ENCODE measurements around the gene STX1A.
A peak's percentile ranks its signal among the peaks of the same experiment; 100 is the strongest.
"Not testable (repeated sequence)": the region's sequence is repeated elsewhere in the genome, so short reads cannot be mapped to it uniquely, and the experiment has no call there.

STX1A gene

DNA sequence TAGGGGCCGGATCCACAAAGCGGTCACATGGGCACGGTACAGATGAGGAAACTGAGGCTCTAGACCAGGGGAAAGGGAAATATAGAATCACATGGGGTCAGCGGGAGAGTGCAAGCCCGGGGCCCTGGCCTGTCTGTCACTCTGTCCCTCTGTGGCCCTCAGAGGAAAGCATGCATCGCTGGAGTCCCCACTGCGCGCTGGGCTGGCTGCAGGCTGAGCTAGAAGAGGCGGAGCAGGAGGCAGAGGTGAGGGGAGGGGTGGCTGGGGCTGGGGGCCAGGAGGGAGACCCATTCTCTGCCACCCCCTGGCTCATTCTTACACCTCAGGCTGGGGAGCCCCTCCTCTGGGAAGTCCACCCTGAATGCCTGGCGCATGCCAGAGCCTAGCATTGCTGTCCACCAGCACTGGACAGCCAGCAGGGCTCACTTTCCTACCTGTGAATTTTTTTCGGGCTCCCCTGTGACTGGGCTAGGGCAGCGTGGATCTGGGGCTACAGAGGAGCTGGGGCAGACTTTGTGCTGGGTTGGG is 49.5 kb downstream of the STX1A start:
- no peak overlapping the region for H3K4me3 ChIP-seq (ENCODE audit: low read length)
- no peak for TF ChIP-seq ZNF274 (IDR thresholded peaks at IDR 0.05; ENCODE audit: low read depth, low read length)

DNA sequence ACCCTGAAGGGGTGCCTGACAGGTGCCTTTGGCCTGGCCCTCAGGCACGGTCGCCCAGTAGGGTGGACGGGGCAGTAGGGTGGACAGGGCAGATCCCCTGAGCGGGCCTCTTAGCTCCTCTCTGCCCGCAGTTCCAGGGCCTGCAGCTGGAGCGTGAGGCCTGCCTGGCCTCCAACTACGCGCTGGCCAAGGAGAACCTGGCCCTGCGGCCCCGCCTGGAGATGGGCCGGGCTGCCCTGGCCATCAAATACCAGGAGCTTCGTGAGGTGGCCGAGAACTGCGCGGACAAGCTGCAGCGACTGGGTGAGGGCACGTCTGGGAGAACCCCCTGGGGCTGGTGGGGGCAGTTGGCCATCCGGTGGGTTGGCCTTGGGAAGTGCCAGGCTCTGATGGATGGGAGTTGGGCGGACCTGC is 50.2 kb downstream of the STX1A start:
- no peak overlapping the region for H3K4me3 ChIP-seq (ENCODE audit: low read length)
- no peak for TF ChIP-seq ZNF274 (IDR thresholded peaks at IDR 0.05; ENCODE audit: low read depth, low read length)

DNA sequence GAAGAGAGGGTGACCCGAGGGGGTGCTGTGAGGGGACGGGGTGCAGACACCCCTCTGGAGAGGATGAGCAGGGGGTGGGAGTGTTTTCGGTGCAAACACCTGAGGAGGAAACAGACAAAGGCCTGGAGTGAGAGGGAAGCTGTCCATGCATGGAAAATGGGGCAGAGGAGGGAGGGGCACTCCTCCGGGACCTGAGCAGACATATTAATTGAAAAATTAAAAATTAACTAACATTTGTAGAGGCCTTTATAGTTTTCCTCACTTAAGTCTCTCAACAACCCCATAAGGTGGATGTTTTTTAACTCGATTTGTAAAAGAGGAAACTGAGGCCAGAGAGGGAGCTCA is 50.6 kb downstream of the STX1A start:
- H3K4me3 ChIP-seq (ENCODE audit: low read length), result no peak overlapping the region
- TF ChIP-seq ZNF274 (IDR thresholded peaks at IDR 0.05; ENCODE audit: low read depth, low read length), result no peak

DNA sequence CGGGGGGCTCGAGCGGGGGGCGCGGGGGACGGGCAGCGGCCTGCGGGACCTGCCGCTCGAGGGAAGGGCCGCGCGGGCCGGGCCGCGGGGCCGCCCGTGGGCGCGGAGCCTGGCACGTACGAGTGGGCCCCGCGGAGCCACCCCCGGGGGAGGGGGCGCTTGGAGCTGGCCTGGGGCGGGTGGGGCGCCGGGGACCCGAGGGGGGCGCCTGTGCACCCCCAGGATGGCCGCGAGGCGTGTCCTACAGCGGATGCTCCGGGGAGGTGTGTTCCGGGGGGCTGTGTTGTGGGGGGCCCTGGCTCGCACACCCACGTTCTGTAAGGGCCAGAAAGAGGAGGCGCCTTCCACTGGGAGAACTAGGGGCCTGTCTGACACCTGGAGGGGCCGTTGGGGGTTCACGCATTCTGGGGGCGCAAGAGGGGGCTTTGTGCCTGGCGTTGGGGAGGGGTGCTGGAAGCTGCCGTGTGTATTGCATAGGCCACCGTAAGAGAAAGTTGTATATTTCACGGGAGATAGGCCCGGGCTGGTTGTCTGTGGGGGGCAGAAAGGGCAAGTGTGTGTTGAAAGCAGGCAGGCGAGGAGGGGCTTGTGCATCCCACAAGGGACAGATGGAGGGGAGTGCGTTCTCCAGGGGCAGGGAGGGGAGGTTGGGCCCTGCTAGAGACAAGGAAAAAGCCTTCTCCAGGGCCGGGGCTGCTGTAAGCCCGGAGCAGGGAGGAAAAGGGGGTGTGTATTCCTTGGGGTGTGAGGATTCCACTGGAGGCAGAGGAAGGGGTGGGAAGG is 51.2 kb downstream of the STX1A start:
- peak overlapping the region; percentile 35 for H3K4me3 ChIP-seq (ENCODE audit: low read length)
- no peak for TF ChIP-seq ZNF274 (IDR thresholded peaks at IDR 0.05; ENCODE audit: low read depth, low read length)

DNA sequence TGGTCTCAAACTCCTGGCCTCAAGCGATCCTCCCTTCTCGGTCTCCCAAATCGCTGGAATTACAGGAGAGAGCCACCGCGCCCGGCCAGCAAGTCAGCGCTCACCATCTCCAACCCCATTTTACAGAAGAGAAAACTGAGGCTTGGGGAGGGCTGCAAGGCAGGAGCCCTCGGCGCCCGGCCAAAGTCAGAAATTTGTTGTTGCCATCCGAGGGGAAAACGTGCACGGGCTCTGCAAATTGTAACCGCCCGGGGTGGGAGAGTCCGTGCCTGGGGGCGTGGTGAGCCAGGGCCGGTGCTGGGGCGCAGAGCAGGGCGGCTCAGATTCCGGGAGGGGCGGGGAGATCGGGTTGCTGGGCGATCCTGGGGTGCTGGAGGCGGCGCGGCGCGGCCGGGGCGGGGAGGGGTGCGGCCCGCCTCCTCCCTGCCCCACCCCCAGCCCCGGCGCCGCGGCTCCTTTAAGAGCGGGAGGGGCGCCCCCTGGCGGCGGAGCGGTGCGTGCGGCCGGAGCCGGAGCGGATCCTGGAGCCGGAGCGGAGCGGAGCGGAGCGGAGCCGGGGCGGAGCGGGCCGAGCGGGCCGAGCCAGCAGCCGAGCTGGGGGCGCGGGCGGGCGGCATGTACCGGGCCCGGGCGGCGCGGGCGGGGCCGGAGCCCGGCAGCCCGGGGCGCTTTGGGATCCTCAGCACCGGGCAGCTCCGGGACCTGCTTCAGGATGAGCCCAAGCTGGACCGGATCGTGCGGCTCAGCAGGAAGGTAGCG is 51.9 kb downstream of the STX1A start, which contains the start of gene VPS37D:
VPS37D (plus strand) TSS at position 488 of the 759 bp plus-strand sequence; CDS start at position 616, 128 bp downstream.
- peak within 1 kb of the TSS; percentile 35 for H3K4me3 ChIP-seq (ENCODE audit: low read length)

DNA sequence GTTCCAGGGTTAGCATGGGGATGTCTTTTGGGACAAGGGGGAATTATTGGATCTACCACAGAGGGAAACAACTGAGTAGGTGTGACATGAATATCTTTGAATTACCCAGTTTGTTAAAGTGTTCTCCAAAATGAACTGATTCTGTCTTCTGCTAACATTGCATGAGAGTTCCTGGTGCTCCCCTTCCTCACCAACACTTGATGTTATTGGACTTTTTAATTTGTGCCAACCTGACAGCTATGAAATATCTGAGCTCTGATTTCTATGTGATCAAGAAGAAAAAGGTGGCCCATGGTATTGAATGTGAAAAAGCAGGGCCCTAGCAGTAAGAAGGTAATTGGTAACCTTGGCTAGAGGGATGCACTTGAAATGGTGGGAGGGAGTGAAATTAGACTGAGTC is 56.4 kb downstream of the STX1A start:
- no peak for TF ChIP-seq ZNF274 (IDR thresholded peaks at IDR 0.05; ENCODE audit: low read depth, low read length)
- no peak overlapping the region for H3K4me3 ChIP-seq (ENCODE audit: low read length)

More for the DNA sequence above, 51.9 kb downstream of the STX1A start, which contains the start of gene VPS37D:
- no peak for TF ChIP-seq ZNF274 (IDR thresholded peaks at IDR 0.05; ENCODE audit: low read depth, low read length)

DNA sequence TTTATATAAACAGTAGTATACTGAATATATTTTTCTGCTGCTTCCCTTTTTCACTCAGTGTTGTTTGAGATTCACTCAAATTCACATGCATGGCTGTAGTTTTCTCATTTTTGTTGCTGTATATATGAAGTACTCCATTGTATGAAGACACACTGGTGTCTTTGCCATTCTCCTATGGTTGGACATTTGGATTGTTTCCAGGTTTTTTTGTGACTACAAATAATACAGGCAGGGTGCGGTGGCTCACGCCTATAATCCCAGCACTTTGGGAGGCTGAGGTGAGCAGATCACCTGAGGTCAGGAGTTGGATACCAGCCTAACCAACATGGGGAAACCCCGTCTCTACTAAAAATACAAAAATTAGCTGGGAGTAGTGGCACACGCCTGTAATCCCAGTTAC is 58.9 kb downstream of the STX1A start:
- H3K4me3 ChIP-seq (ENCODE audit: low read length), result not testable (repeated sequence)

DNA sequence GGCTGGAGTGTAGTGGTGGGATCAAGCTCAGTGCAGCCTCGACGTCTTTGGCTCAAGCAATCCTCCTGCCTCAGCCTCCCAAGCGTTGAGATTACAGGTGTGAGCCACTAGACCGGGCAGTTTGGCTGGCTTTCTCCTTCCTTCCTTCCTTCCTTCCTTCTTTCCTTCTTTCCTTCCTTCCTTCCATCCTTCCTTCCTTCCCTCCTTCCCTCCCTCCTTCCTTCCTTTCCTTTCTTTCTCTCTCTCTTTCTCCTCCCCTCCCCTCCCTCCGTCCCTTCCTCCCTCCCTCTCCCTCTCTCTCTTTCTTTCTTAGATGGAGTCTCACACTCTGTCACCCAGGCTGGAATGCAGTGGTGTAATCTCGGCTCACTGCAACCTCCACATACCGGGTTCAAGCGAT is 59.5 kb downstream of the STX1A start:
- H3K4me3 ChIP-seq (ENCODE audit: low read length), result no peak overlapping the region
- no peak for TF ChIP-seq ZNF274 (IDR thresholded peaks at IDR 0.05; ENCODE audit: low read depth, low read length)

DNA sequence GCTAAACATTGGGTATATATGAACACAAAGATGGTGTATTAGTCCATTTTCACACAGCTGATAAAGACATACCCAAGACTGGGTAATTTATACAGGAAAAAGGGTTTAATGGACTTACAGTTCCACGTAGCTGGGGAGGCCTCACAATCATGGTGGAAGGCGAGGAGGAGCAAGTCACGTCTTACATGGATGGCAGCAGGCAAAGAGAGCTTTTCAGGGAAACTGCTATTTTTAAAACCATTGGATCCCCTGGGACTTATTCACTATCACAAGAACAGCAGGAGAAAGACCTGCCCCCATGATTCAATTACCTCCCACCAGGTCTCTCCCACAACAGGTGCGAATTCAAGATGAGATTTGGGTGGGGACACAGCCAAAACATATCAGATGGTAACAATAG is 64.2 kb downstream of the STX1A start:
- not testable (repeated sequence) for H3K4me3 ChIP-seq (ENCODE audit: low read length)

DNA sequence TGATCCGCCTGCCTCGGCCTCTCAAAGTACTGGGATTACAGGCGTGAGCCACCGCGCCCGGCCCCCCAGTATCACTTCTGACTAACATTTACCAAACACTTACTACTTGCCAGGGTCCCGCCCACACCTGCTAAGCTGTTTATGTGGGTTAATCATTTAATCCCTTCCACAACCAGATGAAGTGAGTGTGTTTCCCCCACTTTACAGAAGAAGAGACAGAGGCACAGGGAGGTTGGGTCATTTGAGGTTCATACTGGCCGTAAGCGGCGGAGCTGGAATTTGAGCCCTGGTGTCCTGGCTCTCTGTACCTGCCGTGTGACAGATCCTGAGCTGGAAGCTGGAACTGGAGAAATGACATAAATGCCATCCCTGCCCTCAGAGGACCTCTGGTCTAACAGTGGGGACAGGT is 66.9 kb downstream of the STX1A start:
- no peak for TF ChIP-seq ZNF274 (IDR thresholded peaks at IDR 0.05; ENCODE audit: low read depth, low read length)
- no peak overlapping the region for H3K4me3 ChIP-seq (ENCODE audit: low read length)

DNA sequence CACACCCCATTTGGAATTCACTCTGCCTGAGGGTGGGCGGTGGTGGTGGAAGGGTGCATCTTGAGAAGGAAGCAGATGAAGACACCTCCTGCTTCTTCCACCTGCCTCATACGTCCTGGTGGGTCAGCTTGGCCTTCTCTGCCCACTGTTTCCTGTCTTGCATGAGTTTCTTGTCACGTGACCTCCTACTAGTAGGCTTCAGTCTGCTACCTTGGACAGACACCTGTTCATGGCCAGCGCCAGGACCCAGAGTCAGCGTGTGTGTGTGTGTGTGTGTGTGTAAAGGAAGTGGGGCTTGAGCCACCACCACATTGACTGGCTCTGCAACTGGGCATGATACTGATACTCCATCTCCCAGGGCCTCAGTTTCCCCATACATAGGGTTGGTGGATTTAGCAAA is 68.9 kb downstream of the STX1A start:
- no peak overlapping the region for H3K4me3 ChIP-seq (ENCODE audit: low read length)
- no peak for TF ChIP-seq ZNF274 (IDR thresholded peaks at IDR 0.05; ENCODE audit: low read depth, low read length)

DNA sequence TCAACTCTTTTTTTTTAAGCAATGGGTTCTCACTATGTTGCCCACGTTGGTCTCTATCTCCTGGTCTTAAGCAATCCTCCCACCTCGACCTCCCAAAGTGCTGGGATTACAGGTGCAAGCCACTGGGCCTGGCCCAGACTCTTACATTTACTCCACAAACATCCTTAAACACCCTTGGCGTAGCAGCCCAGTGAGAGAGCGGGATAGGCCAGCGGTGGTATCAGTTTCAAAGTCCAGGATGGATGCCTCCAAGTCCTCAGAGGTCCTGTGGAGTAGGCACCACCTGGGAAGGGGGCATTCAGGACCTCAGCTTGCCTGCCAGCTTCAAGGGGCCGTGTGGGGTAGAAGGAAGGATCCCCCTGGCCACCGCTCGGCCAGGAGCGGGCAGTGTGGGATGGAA is 69.9 kb downstream of the STX1A start:
- H3K4me3 ChIP-seq (ENCODE audit: low read length), result no peak overlapping the region
- TF ChIP-seq ZNF274 (IDR thresholded peaks at IDR 0.05; ENCODE audit: low read depth, low read length), result no peak
